Body of pancreas (tissue), 4 donors: ENCODE results near the gene EHMT1.

Experiments
- POLR2A ChIP-seq, 3 donors: fragments of 450-650 bp; IDR thresholded peaks; one replicate each; pipeline ENCODE4 v1.6.1; 2016; ENCODE audit warnings: antibody characterized with exemption in 3 of 3, mild to moderate bottlenecking in 2 of 3
- TF ChIP-seq, protein P1 (sequence below), 7 experiments: fragments of 450-650 bp in 4 of 7; fragments of 200-600 bp in 3 of 7; sonication (generic) in 3 of 7; IDR thresholded peaks; one replicate each; pipeline ENCODE4 v1.5.1; 2016 to 2019; ENCODE audit warnings: antibody characterized with exemption in 7 of 7

DNA sequence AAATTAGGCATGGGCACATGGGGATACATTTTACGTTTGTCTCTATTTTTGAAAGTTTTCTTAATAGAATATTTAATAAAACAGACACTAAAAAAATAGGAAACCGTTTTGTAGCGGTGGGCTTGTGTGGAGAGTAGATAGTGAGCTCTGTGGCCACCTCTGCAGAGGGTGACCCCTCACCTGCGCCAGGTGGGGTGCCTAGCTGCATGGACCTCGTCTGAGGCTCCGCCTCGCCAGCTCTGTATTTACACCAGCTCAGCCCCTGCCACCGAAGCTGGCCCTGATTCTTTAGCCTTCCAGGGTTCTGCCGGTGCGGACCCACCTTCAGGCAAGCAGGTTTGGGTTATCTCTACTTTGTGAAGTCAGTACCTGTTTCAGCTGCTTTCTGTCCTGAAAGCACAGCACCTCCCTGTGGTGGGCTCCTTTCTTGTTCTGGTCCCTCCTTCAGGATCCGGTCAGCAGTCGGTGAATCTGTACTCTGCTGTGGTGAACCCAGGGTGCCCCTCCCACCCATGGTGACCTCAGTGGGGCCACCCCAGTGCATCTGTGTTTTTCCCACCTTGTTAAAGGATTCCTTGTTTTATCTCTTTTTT, 153.6 kb downstream of the EHMT1 start:
- TF ChIP-seq, protein P1, sequence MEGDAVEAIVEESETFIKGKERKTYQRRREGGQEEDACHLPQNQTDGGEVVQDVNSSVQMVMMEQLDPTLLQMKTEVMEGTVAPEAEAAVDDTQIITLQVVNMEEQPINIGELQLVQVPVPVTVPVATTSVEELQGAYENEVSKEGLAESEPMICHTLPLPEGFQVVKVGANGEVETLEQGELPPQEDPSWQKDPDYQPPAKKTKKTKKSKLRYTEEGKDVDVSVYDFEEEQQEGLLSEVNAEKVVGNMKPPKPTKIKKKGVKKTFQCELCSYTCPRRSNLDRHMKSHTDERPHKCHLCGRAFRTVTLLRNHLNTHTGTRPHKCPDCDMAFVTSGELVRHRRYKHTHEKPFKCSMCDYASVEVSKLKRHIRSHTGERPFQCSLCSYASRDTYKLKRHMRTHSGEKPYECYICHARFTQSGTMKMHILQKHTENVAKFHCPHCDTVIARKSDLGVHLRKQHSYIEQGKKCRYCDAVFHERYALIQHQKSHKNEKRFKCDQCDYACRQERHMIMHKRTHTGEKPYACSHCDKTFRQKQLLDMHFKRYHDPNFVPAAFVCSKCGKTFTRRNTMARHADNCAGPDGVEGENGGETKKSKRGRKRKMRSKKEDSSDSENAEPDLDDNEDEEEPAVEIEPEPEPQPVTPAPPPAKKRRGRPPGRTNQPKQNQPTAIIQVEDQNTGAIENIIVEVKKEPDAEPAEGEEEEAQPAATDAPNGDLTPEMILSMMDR (IDR thresholded peaks at IDR 0.05) = no peak
- no peak for TF ChIP-seq POLR2A (IDR thresholded peaks at IDR 0.05)
